ENCODE data around the gene TIGD1. TPM values are rescaled to one million over a fixed set of nuclear protein-coding genes. Genes with fewer than 3 reads are reported as not detected.

Gene TIGD1
- total RNA-seq: 3.9 TPM
- long read RNA-seq: 0 reads

DNA sequence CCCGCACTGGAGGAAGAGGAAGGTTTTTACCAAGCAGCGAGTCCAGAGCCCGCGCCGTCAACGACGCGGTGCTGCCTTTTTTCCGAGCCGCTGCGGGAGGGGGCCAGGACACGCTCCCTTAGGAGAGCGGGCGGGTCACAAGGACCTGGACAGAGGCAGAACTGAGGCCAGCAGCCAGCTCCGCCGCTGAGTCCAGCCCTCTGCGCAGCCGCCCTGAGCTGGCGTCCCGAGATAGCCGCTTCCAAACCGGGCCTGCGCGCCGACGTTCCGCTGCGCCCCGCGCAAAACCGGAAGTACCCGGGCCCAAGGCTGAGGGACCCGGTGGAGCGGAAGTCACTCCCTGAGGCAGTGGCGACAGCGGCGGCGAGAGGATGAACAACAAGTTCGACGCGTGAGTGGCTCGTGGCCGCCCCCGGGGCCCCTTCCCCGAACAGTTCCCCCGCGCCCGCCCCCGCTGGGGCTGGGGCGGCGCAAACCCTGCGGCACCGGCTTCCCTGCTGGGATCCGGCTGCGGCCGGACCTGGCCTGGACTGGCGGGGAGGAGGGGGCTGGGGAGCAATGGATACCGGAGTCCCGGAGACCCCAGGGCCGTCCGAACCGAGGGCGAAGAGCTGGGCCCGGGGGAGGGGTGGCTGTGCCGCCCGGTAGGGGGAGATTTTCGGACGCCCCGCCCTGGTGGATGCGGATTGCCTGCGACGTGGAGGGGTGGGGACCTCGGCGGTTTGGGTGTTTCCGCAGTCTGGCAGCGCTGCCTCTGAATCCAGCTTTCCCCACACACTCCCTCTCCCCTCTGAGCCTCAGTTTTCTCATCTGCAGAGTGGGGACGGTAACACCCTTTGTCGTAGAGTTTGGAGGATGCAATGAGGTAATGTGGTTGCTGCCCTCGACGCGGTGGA, at the start of gene TIGD1, which contains the start of gene EIF4E2:
TSS of gene TIGD1 (minus strand) at position 204 of the 896 bp plus-strand sequence. CDS start 675 bp downstream, outside the sequence.
TSS of gene EIF4E2 (plus strand) at position 336 of the 896 bp plus-strand sequence. CDS start at position 372, 36 bp downstream.
- intact Hi-C loops (cut with DNase I): no loop called here
- ATAC-seq: peak; percentile 96
- TF ChIP-seq, protein P1, sequence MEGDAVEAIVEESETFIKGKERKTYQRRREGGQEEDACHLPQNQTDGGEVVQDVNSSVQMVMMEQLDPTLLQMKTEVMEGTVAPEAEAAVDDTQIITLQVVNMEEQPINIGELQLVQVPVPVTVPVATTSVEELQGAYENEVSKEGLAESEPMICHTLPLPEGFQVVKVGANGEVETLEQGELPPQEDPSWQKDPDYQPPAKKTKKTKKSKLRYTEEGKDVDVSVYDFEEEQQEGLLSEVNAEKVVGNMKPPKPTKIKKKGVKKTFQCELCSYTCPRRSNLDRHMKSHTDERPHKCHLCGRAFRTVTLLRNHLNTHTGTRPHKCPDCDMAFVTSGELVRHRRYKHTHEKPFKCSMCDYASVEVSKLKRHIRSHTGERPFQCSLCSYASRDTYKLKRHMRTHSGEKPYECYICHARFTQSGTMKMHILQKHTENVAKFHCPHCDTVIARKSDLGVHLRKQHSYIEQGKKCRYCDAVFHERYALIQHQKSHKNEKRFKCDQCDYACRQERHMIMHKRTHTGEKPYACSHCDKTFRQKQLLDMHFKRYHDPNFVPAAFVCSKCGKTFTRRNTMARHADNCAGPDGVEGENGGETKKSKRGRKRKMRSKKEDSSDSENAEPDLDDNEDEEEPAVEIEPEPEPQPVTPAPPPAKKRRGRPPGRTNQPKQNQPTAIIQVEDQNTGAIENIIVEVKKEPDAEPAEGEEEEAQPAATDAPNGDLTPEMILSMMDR (IDR thresholded peaks at IDR 0.05): peak; percentile 40
- Histone ChIP-seq H3K27ac (peak within 1 kb of the TSS; percentile 98), H3K36me3 (peaks cover 7% of the 10 kb centered on the region), H3K4me3 (peak within 1 kb of the TSS; percentile 85), H3K9me3 (no peaks in the 10 kb centered on the region), H3K4me1 (peaks cover 40% of the 10 kb centered on the region), H3K27me3 (no peaks in the 10 kb centered on the region)
- peak; percentile 98 for DNase-seq

DNA sequence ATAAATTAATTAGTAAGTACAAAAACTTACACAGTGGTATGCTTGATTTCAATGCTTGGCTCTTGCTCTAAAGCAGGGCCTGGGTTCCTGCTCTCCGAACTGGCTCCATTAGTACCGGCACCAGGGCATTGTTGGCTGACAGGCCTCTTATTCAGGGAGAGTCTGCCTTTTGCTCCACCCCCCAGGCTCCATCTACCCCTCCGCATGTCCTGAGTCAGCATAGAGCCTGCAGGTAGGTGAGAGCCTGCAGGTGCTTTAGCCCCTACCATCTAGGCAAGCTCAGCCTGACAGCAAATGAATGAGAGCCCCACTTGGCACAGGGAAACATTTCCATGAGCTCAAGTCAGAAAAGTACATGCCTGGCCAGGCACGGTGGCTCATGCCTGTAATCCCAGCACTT, 47.9 kb upstream of the TIGD1 start:
- ATAC-seq (no peak), DNase-seq (peak; percentile 30)
- no peak overlapping the region for H3K4me3 ChIP-seq
- no peaks in the 10 kb centered on the region for H3K27me3 ChIP-seq
- no peaks in the 10 kb centered on the region for H3K9me3 ChIP-seq
- TF ChIP-seq, protein P1 (IDR thresholded peaks at IDR 0.05): no peak
- no peak overlapping the region for H3K27ac ChIP-seq
- no peaks in the 10 kb centered on the region for H3K4me1 ChIP-seq
- no peaks in the 10 kb centered on the region for H3K36me3 ChIP-seq
- intact Hi-C loops (cut with DNase I): no loop called here

DNA sequence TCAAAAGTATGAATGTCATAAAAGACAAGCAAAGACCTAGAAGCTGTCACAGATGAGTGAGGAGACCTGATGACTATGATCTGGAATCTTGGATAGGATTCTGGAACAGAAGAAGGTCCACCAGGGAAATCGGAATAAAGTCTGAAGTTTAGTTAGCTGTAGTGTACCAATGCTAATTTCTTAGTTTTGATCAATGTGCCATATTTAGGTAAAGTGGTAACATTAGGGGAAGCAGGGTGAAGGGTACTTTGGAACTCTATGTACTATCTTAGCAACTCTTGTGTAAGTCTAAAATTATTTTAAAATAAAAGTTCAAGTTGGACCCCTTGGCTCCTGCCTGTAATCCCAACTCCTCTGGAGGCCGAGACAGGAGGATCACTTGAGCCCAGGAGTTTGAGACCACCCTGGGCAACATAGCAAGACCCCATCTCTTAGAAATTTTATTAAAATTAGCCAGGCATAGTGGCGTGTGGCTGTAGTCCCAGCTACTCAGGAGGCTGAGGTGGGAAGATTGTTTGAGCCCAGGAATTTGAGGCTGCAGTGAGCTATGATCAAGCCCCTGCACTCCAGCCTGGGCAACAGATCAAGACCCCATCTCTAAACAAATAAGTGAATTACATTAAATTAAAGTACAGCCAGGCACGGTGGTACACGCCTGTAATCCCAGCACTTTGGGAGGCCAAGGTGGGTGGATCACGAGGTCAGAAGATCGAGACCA, 47.2 kb upstream of the TIGD1 start:
- intact Hi-C loops (cut with DNase I): no loop called here
- Histone ChIP-seq H3K4me3 (no peak overlapping the region), H3K4me1 (no peaks in the 10 kb centered on the region), H3K36me3 (no peaks in the 10 kb centered on the region), H3K27me3 (no peaks in the 10 kb centered on the region), H3K9me3 (no peaks in the 10 kb centered on the region), H3K27ac (no peak overlapping the region)
- ATAC-seq: no peak
- TF ChIP-seq, protein P1 (IDR thresholded peaks at IDR 0.05): no peak
- DNase-seq: no peak

DNA sequence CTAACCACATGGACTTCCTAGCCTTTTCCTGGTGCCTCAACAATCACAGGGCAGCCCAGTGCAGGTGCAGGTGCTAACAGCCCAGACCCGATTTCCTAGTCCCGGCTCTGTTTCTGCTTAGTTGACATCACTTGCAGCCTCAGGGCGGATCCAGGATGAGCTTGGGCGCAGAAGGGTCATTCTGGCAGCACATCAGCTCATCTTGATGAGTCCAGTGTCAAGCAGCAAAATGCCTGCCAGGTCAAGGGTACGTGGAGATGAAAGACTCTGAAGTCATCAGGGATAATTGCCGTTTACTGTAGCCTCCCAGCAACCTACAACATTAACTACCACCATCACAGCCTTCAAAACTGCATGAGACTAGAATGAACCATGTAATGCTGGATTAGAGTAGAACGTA, 43.6 kb upstream of the TIGD1 start:
- Histone ChIP-seq H3K4me3 (no peak overlapping the region), H3K27me3 (no peaks in the 10 kb centered on the region), H3K9me3 (no peaks in the 10 kb centered on the region), H3K4me1 (no peaks in the 10 kb centered on the region), H3K36me3 (no peaks in the 10 kb centered on the region), H3K27ac (no peak overlapping the region)
- intact Hi-C loops (cut with DNase I): no loop called here
- ATAC-seq (no peak), DNase-seq (no peak)
- TF ChIP-seq, protein P1 (IDR thresholded peaks at IDR 0.05): no peak

DNA sequence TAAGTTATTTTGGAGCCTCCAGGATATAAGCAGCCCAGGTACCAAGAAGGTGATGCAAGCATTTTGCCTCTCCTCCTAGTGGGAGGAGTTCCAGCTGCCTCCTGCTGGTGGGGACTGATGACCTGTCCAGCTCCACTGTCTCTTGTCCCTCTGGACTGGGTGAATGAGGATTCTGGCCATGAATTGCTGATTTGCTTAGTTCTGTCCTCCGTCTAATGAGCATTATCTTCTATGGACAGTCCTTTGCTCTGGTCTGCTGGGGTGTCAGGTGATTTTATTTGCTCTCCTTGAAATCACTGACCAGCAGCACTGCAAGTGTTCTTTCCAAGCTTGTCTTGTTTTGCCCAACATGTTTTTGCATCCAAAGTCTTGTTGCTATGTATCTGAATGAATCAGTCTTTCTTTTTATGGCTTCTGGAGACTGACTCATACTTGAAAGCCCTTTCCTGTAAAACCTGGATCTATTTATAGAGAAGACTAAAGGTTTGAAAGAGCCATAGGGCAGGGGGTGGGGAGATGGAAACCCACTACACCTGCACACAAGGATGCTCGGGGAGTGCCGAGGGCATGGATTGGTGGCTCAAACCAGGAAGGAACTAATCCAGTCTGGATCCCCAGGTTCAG, 42.5 kb upstream of the TIGD1 start:
- no peak overlapping the region for H3K27ac ChIP-seq
- DNase-seq: no peak
- no peaks in the 10 kb centered on the region for H3K9me3 ChIP-seq

More for the DNA sequence above, 42.5 kb upstream of the TIGD1 start:
- no peaks in the 10 kb centered on the region for H3K4me1 ChIP-seq
- H3K4me3 ChIP-seq: no peak overlapping the region
- no peaks in the 10 kb centered on the region for H3K27me3 ChIP-seq
- peak; percentile 41 for ATAC-seq
- no peaks in the 10 kb centered on the region for H3K36me3 ChIP-seq
- TF ChIP-seq, protein P1 (IDR thresholded peaks at IDR 0.05): no peak
- intact Hi-C loops (cut with DNase I): no loop called here
